ENCODE data around the gene MAMSTR. TPM values are rescaled to one million over a fixed set of nuclear protein-coding genes. Genes with fewer than 3 reads are reported as not detected.
A peak's percentile ranks its signal among the peaks of the same experiment; 100 is the strongest.

The MAMSTR gene
- total and polyA plus RNA-seq, 2 of the 4 experiments (the other 2 are of a cell fraction): 0.18 to 1.9 TPM

GRCh38 chr19:48720613-48721296 lies 1.2 kb upstream of the MAMSTR start:
- peak overlapping the region; percentile 67 for H3K4me3 ChIP-seq (ENCODE audit: insufficient read depth, low read depth, low read length)
- H4K5ac ChIP-seq (ENCODE audit: low read depth, low read length): peak overlapping the region; percentile 72
- H3K9ac ChIP-seq (ENCODE audit: low read depth, low read length): peak overlapping the region; percentile 75
- WGBS, 2 experiments (ENCODE audit: extremely low coverage in 2 of 2, insufficient read length in 1 of 2): 1% methylated on average over 16 of the region's 42 CpGs; no CpG with 5 or more reads in 1 of the 2 experiments
- H3K56ac ChIP-seq (ENCODE audit: extremely low read depth, insufficient read depth, low read length): peak overlapping the region; percentile 51
- H3K27me3 ChIP-seq (ENCODE audit: control insufficient read depth, insufficient read depth, low read length): no peaks in the 10 kb centered on the region
- H3K4ac ChIP-seq (ENCODE audit: low read depth, low read length): peak overlapping the region; percentile 68
- ATAC-seq (ENCODE audit: low read depth): peak; percentile 95
- H3K36me3 ChIP-seq (ENCODE audit: control insufficient read depth, insufficient read depth, low read length): no peaks in the 10 kb centered on the region
- TF ChIP-seq USF2 (IDR thresholded peaks at IDR 0.05; ENCODE audit: low read depth, low read length): peak; percentile 87; the same call in 1 of the 2 replicates
- peak; percentile 88; the same call in 1 of the 2 replicates for TF ChIP-seq FOS (IDR thresholded peaks at IDR 0.05; ENCODE audit: low read depth, low read length)
- TF ChIP-seq RFX5 (IDR thresholded peaks at IDR 0.05; ENCODE audit: low read depth, low read length): no peak
- peak; percentile 95; the same call in 1 of the 2 replicates for TF ChIP-seq MAZ (IDR thresholded peaks at IDR 0.05; ENCODE audit: borderline replicate concordance, low read depth, low read length)
- TF ChIP-seq BHLHE40 (IDR thresholded peaks at IDR 0.05; ENCODE audit: low read depth, low read length): peak; percentile 83
- no peak for TF ChIP-seq CHD1 (IDR thresholded peaks at IDR 0.05; ENCODE audit: low read depth, low read length)
- DNase-seq: peak; percentile 99
- H3K18ac ChIP-seq (ENCODE audit: low read depth, low read length): peak overlapping the region; percentile 33
- H3K4me1 ChIP-seq (ENCODE audit: control insufficient read depth, insufficient read depth, low read length): peaks cover 10% of the 10 kb centered on the region
- no peaks in the 10 kb centered on the region for H3K9me3 ChIP-seq (ENCODE audit: control insufficient read depth, insufficient read depth, low read length)
- H3K23ac ChIP-seq (ENCODE audit: low read depth, low read length): peak overlapping the region; percentile 6; the same call in 1 of the 2 replicates
- H3K14ac ChIP-seq (replicated peaks; ENCODE audit: low read depth, low read length): peak overlapping the region; percentile 68
- peak overlapping the region; percentile 74 for H3K27ac ChIP-seq (ENCODE audit: insufficient read depth, low read length)
- ChIA-PET CTCF (interaction anchor here (0.6 kb wide), 1 partner anchor 12 kb away, joined by 3 read pairs; no protein-coding TSS in a partner anchor), POLR2A (ENCODE audit: unreplicated experiment) (no interaction called here)
- peak overlapping the region; percentile 41; the same call in 1 of the 2 replicates for H2BK120ac ChIP-seq (ENCODE audit: low read depth, low read length)
- peak overlapping the region; percentile 40 for H2AK5ac ChIP-seq (ENCODE audit: low read depth, low read length)
- H2BK5ac ChIP-seq (ENCODE audit: low read depth, low read length, poor library complexity, severe bottlenecking): peak overlapping the region; percentile 79
- H2BK15ac ChIP-seq (ENCODE audit: low read depth, low read length): peak overlapping the region; percentile 79; the same call in 1 of the 3 replicates
- H3K9me1 ChIP-seq (ENCODE audit: insufficient read depth, low read length): peaks cover 12% of the 10 kb centered on the region
- peak overlapping the region; percentile 97 for H2AFZ ChIP-seq (replicated peaks; ENCODE audit: low read length, poor library complexity)
- H4K91ac ChIP-seq (ENCODE audit: insufficient read depth, low read depth, low read length): peak overlapping the region; percentile 87
- peak overlapping the region; percentile 87 for H2AK9ac ChIP-seq (replicated peaks; ENCODE audit: low read depth, low read length, poor library complexity)
- dilution Hi-C loops (cut with HindIII; ENCODE audit: low sequenced_read_pairs, unreplicated experiment) (no loop called here), intact Hi-C loops (cut with micrococcal nuclease) (no loop called here), in situ Hi-C loops (cut with MboI; ENCODE audit: low sequenced_read_pairs) (no loop called here)
- peak overlapping the region; percentile 44 to 97 for H4K8ac ChIP-seq (ENCODE audit: low read depth in 2 of 2, low read length in 2 of 2)
- no peaks in the 10 kb centered on the region for H4K20me1 ChIP-seq (ENCODE audit: insufficient read depth, low read length)
- 0 out of 2 replicates have a peak overlapping the region, but pooled peaks have one; percentile 1 for H2BK20ac ChIP-seq (ENCODE audit: low read depth, low read length)
- H3K4me2 ChIP-seq (ENCODE audit: low read depth, low read length): peak overlapping the region; percentile 57
- no TSS peak for BruUV-seq (replicated peaks)
- H3K79me1 ChIP-seq (ENCODE audit: low read depth in 1 of 2, low read length in 2 of 2): peaks cover 0 to 9% of the 10 kb centered on the region in 2 experiments; a peak in 2 of 4 replicates
